Measurements from ENCODE around the gene CDC123. TPM values are rescaled to one million over a fixed set of nuclear protein-coding genes. Genes with fewer than 3 reads are reported as not detected.

CDC123 gene
- total RNA-seq, 4 donors from 2014 or later: 44.9 to 67.3 (median 53.6) TPM

- TF ChIP-seq CTCF (IDR thresholded peaks at IDR 0.05; ENCODE audit: low read depth): no peak
Observed at GRCh38 chr10:12279281-12279680, 83.3 kb downstream of the CDC123 start.

- no peak for TF ChIP-seq CTCF (IDR thresholded peaks at IDR 0.05; ENCODE audit: low read depth)
Observed at GRCh38 chr10:12287772-12288171, 91.8 kb downstream of the CDC123 start.

- TF ChIP-seq CTCF (IDR thresholded peaks at IDR 0.05; ENCODE audit: low read depth): no peak
Observed at GRCh38 chr10:12299222-12299965, 103.4 kb downstream of the CDC123 start.

Other genes starting within 250 kb of the CDC123 start
- 10 to 100 TPM; 21.9 to 30.8 (median 24.5) TPM for gene UPF2, start 153.4 kb upstream of the CDC123 start, total RNA-seq
- 10 to 100 TPM; 21.8 to 26.2 (median 22.2) TPM for gene DHTKD1, start 127.2 kb upstream of the CDC123 start, total RNA-seq
- 1 to 10 TPM; 3.4 to 6.3 (median 3.9) TPM for gene SEC61A2, start 66.5 kb upstream of the CDC123 start, total RNA-seq
- gene NUDT5, start 297 bp upstream of the CDC123 start, total RNA-seq: 10 to 100 TPM; 28.9 to 43.5 (median 42.8) TPM
- 10 to 100 TPM in 3 of 4 donors, 1 to 10 TPM in 1; 8.8 to 17.8 (median 13.9) TPM for gene CAMK1D, start 153.4 kb downstream of the CDC123 start, total RNA-seq